HEK293 (cell line): ENCODE data around the gene RNF144A.

Experiments used
- CTCF ChIA-PET: fragments of 350-600 bp; formaldehyde crosslinking; extraction: SDS; loops from one replicate; lab custom pipeline; 2021; ENCODE audit warnings: antibody characterized with exemption; lab: Yijun Ruan, JAX
- POLR2A ChIA-PET: fragments of 300-600 bp; formaldehyde crosslinking; extraction: SDS; loops from one replicate; lab custom pipeline; 2020; ENCODE audit warnings: antibody characterized with exemption, inconsistent platforms; lab: Yijun Ruan, JAX
- H3K27ac ChIP-seq: fragments of 200-500 bp; sonication (Bioruptor generic); 2 replicates; pipeline ENCODE4 v1.5.1; 2014; ENCODE audit warnings: low read depth, low read length, control low read depth, inconsistent platforms; ENCODE audit errors: extremely low read depth
- H3K36me3 ChIP-seq, 2 experiments: fragments of 200-500 bp in 1 of 2; sonication (Bioruptor generic) in 1 of 2; 1 replicate in 1 of 2; 2 replicates in 1 of 2; pipeline ENCODE4 v1.5.1; 2014 to 2017; ENCODE audit warnings: inconsistent platforms in 2 of 2, low read length in 2 of 2; ENCODE audit not compliant: control insufficient read depth in 2 of 2, insufficient read depth in 1 of 2
- H3K4me1 ChIP-seq: fragments of 200-500 bp; sonication (Bioruptor generic); 2 replicates; pipeline ENCODE4 v1.5.1; 2014; ENCODE audit warnings: mild to moderate bottlenecking, low read length, inconsistent platforms; ENCODE audit not compliant: control insufficient read depth, insufficient read depth
- H3K4me3 ChIP-seq: 2 replicates; pipeline ENCODE4 v1.5.1; 2011; ENCODE audit warnings: low read depth, mild to moderate bottlenecking, control low read depth, low read length, moderate library complexity
- H3K9me3 ChIP-seq: fragments of 200-500 bp; sonication (Bioruptor generic); 2 replicates; pipeline ENCODE4 v1.5.1; 2014; ENCODE audit warnings: low read depth, low read length, inconsistent platforms; ENCODE audit not compliant: control insufficient read depth, insufficient read depth
- CTCF ChIP-seq: fragments of 450-650 bp; formaldehyde crosslinking; IDR thresholded peaks from 2 replicates; pipeline ENCODE4 v1.5.1; 2016; ENCODE audit warnings: missing biosample characterization, missing genetic modification characterization
- KLF17 ChIP-seq: fragments of 450-650 bp; formaldehyde crosslinking; IDR thresholded peaks from 2 replicates; pipeline ENCODE4 v1.5.1; 2016; ENCODE audit warnings: missing biosample characterization, missing genetic modification characterization
- OSR2 ChIP-seq: fragments of 450-650 bp; formaldehyde crosslinking; IDR thresholded peaks from 2 replicates; pipeline ENCODE4 v1.5.1; 2016; ENCODE audit warnings: missing biosample characterization, missing genetic modification characterization
- PRDM4 ChIP-seq: fragments of 450-650 bp; formaldehyde crosslinking; IDR thresholded peaks from 2 replicates; pipeline ENCODE4 v1.5.1; 2017; ENCODE audit warnings: missing biosample characterization, missing genetic modification characterization
- ZBTB21 ChIP-seq: fragments of 450-650 bp; formaldehyde crosslinking; IDR thresholded peaks from 2 replicates; pipeline ENCODE4 v1.5.1; 2017; ENCODE audit warnings: missing biosample characterization, missing genetic modification characterization
- ZBTB49 ChIP-seq: fragments of 450-650 bp; formaldehyde crosslinking; IDR thresholded peaks from 2 replicates; pipeline ENCODE4 v1.5.1; 2016; ENCODE audit warnings: missing biosample characterization, missing genetic modification characterization, low read depth
- ZBTB7A ChIP-seq: fragments of 450-650 bp; formaldehyde crosslinking; IDR thresholded peaks from 2 replicates; pipeline ENCODE4 v1.5.1; 2016; ENCODE audit warnings: low read depth, missing biosample characterization, missing genetic modification characterization
- ZBTB8A ChIP-seq: fragments of 450-650 bp; formaldehyde crosslinking; IDR thresholded peaks from 2 replicates; pipeline ENCODE4 v1.5.1; 2016; ENCODE audit warnings: missing biosample characterization, missing genetic modification characterization
- ZNF19 ChIP-seq: fragments of 450-650 bp; formaldehyde crosslinking; IDR thresholded peaks from 2 replicates; pipeline ENCODE4; 2016; ENCODE audit warnings: missing biosample characterization, missing genetic modification characterization, low read depth
- ZNF23 ChIP-seq: fragments of 450-650 bp; formaldehyde crosslinking; IDR thresholded peaks from 2 replicates; pipeline ENCODE4 v1.5.1; 2016; ENCODE audit warnings: missing biosample characterization, missing genetic modification characterization, borderline replicate concordance
- ZNF341 ChIP-seq: fragments of 450-650 bp; formaldehyde crosslinking; IDR thresholded peaks from 2 replicates; pipeline ENCODE4; 2016; ENCODE audit warnings: low read depth, missing biosample characterization, missing genetic modification characterization
- ZNF404 ChIP-seq: fragments of 450-650 bp; formaldehyde crosslinking; IDR thresholded peaks from 2 replicates; pipeline ENCODE4 v1.5.1; 2017; ENCODE audit warnings: missing biosample characterization, missing genetic modification characterization
- ZNF473 ChIP-seq: fragments of 450-650 bp; formaldehyde crosslinking; IDR thresholded peaks from 2 replicates; pipeline ENCODE4 v1.5.1; 2017; ENCODE audit warnings: missing biosample characterization, missing genetic modification characterization
- ZNF510 ChIP-seq: fragments of 450-650 bp; formaldehyde crosslinking; IDR thresholded peaks from 2 replicates; pipeline ENCODE4 v1.5.1; 2018; ENCODE audit warnings: mild to moderate bottlenecking, missing genetic modification characterization, missing biosample characterization; ENCODE audit not compliant: insufficient replicate concordance
- ZNF521 ChIP-seq: fragments of 450-650 bp; formaldehyde crosslinking; IDR thresholded peaks from 2 replicates; pipeline ENCODE4 v1.5.1; 2017; ENCODE audit warnings: missing biosample characterization, mild to moderate bottlenecking, missing genetic modification characterization
- ZNF529 ChIP-seq: fragments of 450-650 bp; formaldehyde crosslinking; IDR thresholded peaks from 2 replicates; pipeline ENCODE4 v1.5.1; 2017; ENCODE audit warnings: missing genetic modification characterization, missing biosample characterization; ENCODE audit not compliant: insufficient replicate concordance
- ZNF549 ChIP-seq: fragments of 450-650 bp; IDR thresholded peaks from 2 replicates; pipeline ENCODE4 v1.5.1; 2018; ENCODE audit warnings: missing biosample characterization, missing genetic modification characterization, mild to moderate bottlenecking, inconsistent platforms, moderate library complexity
- ZNF555 ChIP-seq: fragments of 450-650 bp; formaldehyde crosslinking; conservative IDR thresholded peaks from 2 replicates; pipeline ENCODE4 v1.5.1; 2017; ENCODE audit warnings: missing biosample characterization, mild to moderate bottlenecking, missing genetic modification characterization, inconsistent platforms
- ZNF776 ChIP-seq: fragments of 450-650 bp; formaldehyde crosslinking; IDR thresholded peaks from 2 replicates; pipeline ENCODE4 v1.5.0; 2017; ENCODE audit warnings: missing biosample characterization, missing genetic modification characterization, borderline replicate concordance
- TF ChIP-seq, protein P1 (sequence below): fragments of 450-650 bp; formaldehyde crosslinking; IDR thresholded peaks from 2 replicates; pipeline ENCODE4 v1.5.1; 2016; ENCODE audit warnings: missing biosample characterization, missing genetic modification characterization
- TF ChIP-seq, protein P2 (sequence below): fragments of 450-650 bp; formaldehyde crosslinking; IDR thresholded peaks from 2 replicates; pipeline ENCODE4 v1.5.1; 2016; ENCODE audit warnings: missing biosample characterization, missing genetic modification characterization
- TF ChIP-seq, protein P3 (sequence below): fragments of 450-650 bp; formaldehyde crosslinking; IDR thresholded peaks from 2 replicates; pipeline ENCODE4 v1.5.1; 2016; ENCODE audit warnings: missing biosample characterization, missing genetic modification characterization

RNF144A gene

GRCh38 chr2:7023542-7023941, 106.3 kb downstream of the RNF144A start:
- H3K4me1 ChIP-seq = no peaks in the 10 kb centered on the region
- no peak overlapping the region for H3K4me3 ChIP-seq
- TF ChIP-seq ZNF521 (no peak), ZNF341 (no peak), PRDM4 (tag by site-specific recombination) (no peak), ZNF23 (no peak), ZNF549 (no peak), KLF17 (no peak), ZNF473 (tag by site-specific recombination) (no peak), ZNF404 (tag by site-specific recombination) (no peak), ZBTB8A (tag by site-specific recombination) (no peak), ZNF776 (tag by site-specific recombination) (no peak), ZBTB21 (tag by site-specific recombination) (no peak), ZNF19 (no peak)
- TF ChIP-seq, protein P1, sequence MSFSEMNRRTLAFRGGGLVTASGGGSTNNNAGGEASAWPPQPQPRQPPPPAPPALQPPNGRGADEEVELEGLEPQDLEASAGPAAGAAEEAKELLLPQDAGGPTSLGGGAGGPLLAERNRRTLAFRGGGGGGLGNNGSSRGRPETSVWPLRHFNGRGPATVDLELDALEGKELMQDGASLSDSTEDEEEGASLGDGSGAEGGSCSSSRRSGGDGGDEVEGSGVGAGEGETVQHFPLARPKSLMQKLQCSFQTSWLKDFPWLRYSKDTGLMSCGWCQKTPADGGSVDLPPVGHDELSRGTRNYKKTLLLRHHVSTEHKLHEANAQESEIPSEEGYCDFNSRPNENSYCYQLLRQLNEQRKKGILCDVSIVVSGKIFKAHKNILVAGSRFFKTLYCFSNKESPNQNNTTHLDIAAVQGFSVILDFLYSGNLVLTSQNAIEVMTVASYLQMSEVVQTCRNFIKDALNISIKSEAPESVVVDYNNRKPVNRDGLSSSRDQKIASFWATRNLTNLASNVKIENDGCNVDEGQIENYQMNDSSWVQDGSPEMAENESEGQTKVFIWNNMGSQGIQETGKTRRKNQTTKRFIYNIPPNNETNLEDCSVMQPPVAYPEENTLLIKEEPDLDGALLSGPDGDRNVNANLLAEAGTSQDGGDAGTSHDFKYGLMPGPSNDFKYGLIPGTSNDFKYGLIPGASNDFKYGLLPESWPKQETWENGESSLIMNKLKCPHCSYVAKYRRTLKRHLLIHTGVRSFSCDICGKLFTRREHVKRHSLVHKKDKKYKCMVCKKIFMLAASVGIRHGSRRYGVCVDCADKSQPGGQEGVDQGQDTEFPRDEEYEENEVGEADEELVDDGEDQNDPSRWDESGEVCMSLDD (tag by site-specific recombination) = no peak
- no peaks in the 10 kb centered on the region for H3K9me3 ChIP-seq
- no peak overlapping the region for H3K27ac ChIP-seq
- peaks cover 0 to 33% of the 10 kb centered on the region in 2 experiments; a peak in 1 of 3 replicates for H3K36me3 ChIP-seq
- ChIA-PET CTCF (interaction anchor here (0.6 to 3.8 kb wide), 4 partner anchors 9 to 150 kb away, joined by 3 to 19 read pairs (median 4); no protein-coding TSS in a partner anchor), POLR2A (no interaction called here)

DNA sequence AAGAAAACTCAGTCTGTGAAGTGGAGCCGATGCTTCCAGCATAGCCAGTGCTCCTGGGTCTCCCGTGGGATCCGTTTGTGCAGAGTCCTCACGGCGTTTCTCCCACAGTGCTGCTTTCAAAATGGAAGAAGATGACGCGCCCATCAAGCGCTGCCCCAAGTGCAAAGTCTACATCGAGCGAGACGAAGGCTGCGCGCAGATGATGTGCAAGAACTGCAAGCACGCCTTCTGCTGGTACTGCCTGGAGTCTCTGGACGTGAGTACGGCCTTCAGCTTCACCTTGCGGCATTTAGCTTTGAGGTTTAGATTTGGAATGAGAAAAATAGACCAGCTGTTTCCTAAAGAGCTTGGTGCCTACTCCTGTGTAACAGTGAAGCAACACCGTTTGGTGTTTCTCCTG, 107.0 kb downstream of the RNF144A start:
- no peak overlapping the region for H3K27ac ChIP-seq
- no peak overlapping the region for H3K4me3 ChIP-seq
- no peaks in the 10 kb centered on the region for H3K9me3 ChIP-seq
- H3K4me1 ChIP-seq = no peaks in the 10 kb centered on the region
- ChIA-PET CTCF (interaction anchor here (3.8 kb wide), 1 partner anchor 20 kb away, joined by 19 read pairs; no protein-coding TSS in a partner anchor), POLR2A (no interaction called here)
- peaks cover 0 to 33% of the 10 kb centered on the region in 2 experiments; a peak in 1 of 3 replicates for H3K36me3 ChIP-seq
- TF ChIP-seq ZBTB7A (tag by site-specific recombination) (no peak), ZNF555 (tag by site-specific recombination) (no peak), CTCF (no peak), ZNF529 (tag by site-specific recombination) (no peak), OSR2 (tag by site-specific recombination) (no peak), ZNF510 (no peak), ZBTB49 (tag by site-specific recombination) (no peak)
- TF ChIP-seq, protein P2, sequence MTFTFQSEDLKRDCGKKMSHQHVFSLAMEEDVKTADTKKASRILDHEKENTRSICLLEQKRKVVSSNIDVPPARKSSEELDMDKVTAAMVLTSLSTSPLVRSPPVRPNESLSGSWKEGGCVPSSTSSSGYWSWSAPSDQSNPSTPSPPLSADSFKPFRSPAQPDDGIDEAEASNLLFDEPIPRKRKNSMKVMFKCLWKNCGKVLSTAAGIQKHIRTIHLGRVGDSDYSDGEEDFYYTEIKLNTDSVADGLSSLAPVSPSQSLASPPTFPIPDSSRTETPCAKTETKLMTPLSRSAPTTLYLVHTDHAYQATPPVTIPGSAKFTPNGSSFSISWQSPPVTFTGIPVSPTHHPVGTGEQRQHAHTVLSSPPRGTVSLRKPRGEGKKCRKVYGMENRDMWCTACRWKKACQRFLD (tag by site-specific recombination) = no peak
- TF ChIP-seq, protein P3, sequence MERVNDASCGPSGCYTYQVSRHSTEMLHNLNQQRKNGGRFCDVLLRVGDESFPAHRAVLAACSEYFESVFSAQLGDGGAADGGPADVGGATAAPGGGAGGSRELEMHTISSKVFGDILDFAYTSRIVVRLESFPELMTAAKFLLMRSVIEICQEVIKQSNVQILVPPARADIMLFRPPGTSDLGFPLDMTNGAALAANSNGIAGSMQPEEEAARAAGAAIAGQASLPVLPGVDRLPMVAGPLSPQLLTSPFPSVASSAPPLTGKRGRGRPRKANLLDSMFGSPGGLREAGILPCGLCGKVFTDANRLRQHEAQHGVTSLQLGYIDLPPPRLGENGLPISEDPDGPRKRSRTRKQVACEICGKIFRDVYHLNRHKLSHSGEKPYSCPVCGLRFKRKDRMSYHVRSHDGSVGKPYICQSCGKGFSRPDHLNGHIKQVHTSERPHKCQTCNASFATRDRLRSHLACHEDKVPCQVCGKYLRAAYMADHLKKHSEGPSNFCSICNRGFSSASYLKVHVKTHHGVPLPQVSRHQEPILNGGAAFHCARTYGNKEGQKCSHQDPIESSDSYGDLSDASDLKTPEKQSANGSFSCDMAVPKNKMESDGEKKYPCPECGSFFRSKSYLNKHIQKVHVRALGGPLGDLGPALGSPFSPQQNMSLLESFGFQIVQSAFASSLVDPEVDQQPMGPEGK (tag by site-specific recombination) = no peak
